Measurements from ENCODE around the gene CYS1.
"Not testable (repeated sequence)": the region's sequence is repeated elsewhere in the genome, so short reads cannot be mapped to it uniquely, and the experiment has no call there.

CYS1 gene

GRCh38 chr2:10031886-10032745 is 48.1 kb downstream of the CYS1 start:
- DNase-seq (ENCODE audit: low spot score) = no peak
- no peak for FAIRE-seq

GRCh38 chr2:10030798-10031197 is 49.4 kb downstream of the CYS1 start:
- not testable (repeated sequence) for DNase-seq (ENCODE audit: low spot score); FAIRE-seq

- FAIRE-seq (no peak), DNase-seq (ENCODE audit: low spot score) (no peak)
These were observed 49.9 kb downstream of the CYS1 start for GRCh38 chr2:10030311-10030736.

GRCh38 chr2:10029875-10030223 is 50.4 kb downstream of the CYS1 start:
- no peak for FAIRE-seq

GRCh38 chr2:10028988-10029874 is 51.0 kb downstream of the CYS1 start:
- no peak for FAIRE-seq

More at GRCh38 chr2:10029875-10030223, 50.4 kb downstream of the CYS1 start:
- DNase-seq (ENCODE audit: low spot score) = no peak

GRCh38 chr2:10028407-10028987 is 51.7 kb downstream of the CYS1 start:
- DNase-seq (ENCODE audit: low spot score) (no peak), FAIRE-seq (no peak)

More at GRCh38 chr2:10028988-10029874, 51.0 kb downstream of the CYS1 start:
- no peak for DNase-seq (ENCODE audit: low spot score)

GRCh38 chr2:10027660-10028330 is 52.4 kb downstream of the CYS1 start:
- DNase-seq (ENCODE audit: low spot score) = no peak
- FAIRE-seq = no peak

GRCh38 chr2:10026940-10027569 is 53.2 kb downstream of the CYS1 start:
- no peak for FAIRE-seq

GRCh38 chr2:10022966-10023662 is 57.1 kb downstream of the CYS1 start:
- no peak for FAIRE-seq
- no peak for DNase-seq (ENCODE audit: low spot score)

More at GRCh38 chr2:10026940-10027569, 53.2 kb downstream of the CYS1 start:
- no peak for DNase-seq (ENCODE audit: low spot score)

GRCh38 chr2:10022445-10022844 is 57.8 kb downstream of the CYS1 start:
- DNase-seq (ENCODE audit: low spot score) (no peak), FAIRE-seq (no peak)

- FAIRE-seq (no peak), DNase-seq (ENCODE audit: low spot score) (no peak)
These were observed 58.2 kb downstream of the CYS1 start for GRCh38 chr2:10022041-10022421.

GRCh38 chr2:10019602-10020400 is 60.4 kb downstream of the CYS1 start:
- FAIRE-seq (no peak), DNase-seq (ENCODE audit: low spot score) (no peak)

- FAIRE-seq (no peak), DNase-seq (ENCODE audit: low spot score) (no peak)
These were observed 61.0 kb downstream of the CYS1 start for GRCh38 chr2:10019174-10019573.

- FAIRE-seq = no peak
- DNase-seq (ENCODE audit: low spot score) = no peak
These were observed 62.8 kb downstream of the CYS1 start for GRCh38 chr2:10017313-10017941.

GRCh38 chr2:10016802-10017258 is 63.4 kb downstream of the CYS1 start:
- DNase-seq (ENCODE audit: low spot score) (no peak), FAIRE-seq (no peak)

GRCh38 chr2:10016001-10016801 is 64.0 kb downstream of the CYS1 start:
- FAIRE-seq (no peak), DNase-seq (ENCODE audit: low spot score) (no peak)

GRCh38 chr2:10015376-10015989 is 64.7 kb downstream of the CYS1 start:
- FAIRE-seq = not testable (repeated sequence)

More at GRCh38 chr2:10015376-10015989, 64.7 kb downstream of the CYS1 start:
- not testable (repeated sequence) for DNase-seq (ENCODE audit: low spot score)
